ENCODE measurements around the gene SVEP1.

The SVEP1 gene

DNA sequence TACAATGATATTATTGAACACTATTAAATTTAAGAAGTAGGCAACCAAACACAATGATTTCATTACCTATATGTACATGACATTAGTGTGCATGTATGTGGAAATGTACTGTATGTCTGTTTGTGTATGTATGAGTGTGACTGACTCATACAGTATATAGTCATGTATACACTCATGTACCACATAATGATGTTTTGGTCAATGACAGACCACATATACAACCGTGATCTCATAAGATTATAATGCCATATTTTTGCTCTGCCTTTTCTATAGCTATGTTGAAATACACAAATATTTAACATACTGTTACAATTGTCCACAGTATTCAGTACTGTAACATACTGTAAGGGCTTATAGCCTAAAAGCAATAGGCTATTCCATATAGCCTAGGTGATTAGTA is 19.7 kb downstream of the SVEP1 start:
- ChIA-PET CTCF (no interaction called here), POLR2A (no interaction called here)
- DNase-seq (ENCODE audit: extremely low spot score): no peak
- TF ChIP-seq SUZ12 (IDR thresholded peaks at IDR 0.05): no peak
- no peak for TF ChIP-seq FOXM1 (IDR thresholded peaks at IDR 0.05; ENCODE audit: borderline replicate concordance)
- no peak for TF ChIP-seq LEF1 (IDR thresholded peaks at IDR 0.05; ENCODE audit: borderline replicate concordance)

DNA sequence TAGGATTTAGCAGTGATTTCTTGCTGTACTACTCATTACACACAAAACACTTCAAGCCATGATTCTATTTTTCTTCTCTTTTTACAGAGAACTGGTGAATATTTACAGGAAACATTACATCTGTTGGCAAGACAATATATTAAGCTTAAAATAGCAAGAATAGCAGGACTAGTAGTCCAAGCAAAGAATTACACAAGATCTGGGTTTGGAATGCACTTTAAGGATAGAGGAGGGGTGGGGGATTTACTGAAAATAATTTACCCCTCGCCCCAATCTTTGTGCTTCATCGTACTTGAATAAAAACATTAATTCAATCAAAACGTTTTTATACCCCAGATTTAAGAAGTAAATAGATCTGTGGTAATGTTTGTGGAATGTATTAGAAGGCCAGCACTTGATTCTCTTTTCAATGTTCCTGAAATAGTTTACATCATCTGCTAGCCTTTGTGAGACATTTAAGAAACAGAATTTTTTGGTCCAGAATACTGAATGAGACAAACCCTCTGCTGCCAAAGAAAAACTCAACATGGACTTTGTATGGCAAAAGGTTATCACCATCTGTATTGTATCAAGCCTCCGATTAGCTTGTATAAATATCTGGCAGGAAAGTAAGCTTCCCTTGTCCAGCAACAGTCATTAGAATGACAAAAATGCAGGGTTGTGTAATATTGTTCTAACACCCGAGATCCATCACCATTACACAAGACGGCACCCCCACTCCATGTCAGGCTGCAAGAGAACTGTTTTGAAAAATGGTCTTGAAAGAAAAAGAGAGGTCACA is 23.8 kb downstream of the SVEP1 start:
- no peak for DNase-seq (ENCODE audit: extremely low spot score)
- POLR2A ChIA-PET: no interaction called here
- CTCF ChIA-PET: no interaction called here
- TF ChIP-seq ELF4 (IDR thresholded peaks at IDR 0.05): no peak
- no peak for TF ChIP-seq SP1 (IDR thresholded peaks at IDR 0.05)
- no peak for TF ChIP-seq L3MBTL2 (conservative IDR thresholded peaks at IDR 0.05)
- no peak for TF ChIP-seq HDGF (IDR thresholded peaks at IDR 0.05; ENCODE audit: borderline replicate concordance)
- TF ChIP-seq ARNT (IDR thresholded peaks at IDR 0.05): no peak
- no peak for TF ChIP-seq BHLHE40 (IDR thresholded peaks at IDR 0.05; ENCODE audit: borderline replicate concordance)
- TF ChIP-seq FOXA1 (IDR thresholded peaks at IDR 0.05): no peak
- TF ChIP-seq, protein P1, sequence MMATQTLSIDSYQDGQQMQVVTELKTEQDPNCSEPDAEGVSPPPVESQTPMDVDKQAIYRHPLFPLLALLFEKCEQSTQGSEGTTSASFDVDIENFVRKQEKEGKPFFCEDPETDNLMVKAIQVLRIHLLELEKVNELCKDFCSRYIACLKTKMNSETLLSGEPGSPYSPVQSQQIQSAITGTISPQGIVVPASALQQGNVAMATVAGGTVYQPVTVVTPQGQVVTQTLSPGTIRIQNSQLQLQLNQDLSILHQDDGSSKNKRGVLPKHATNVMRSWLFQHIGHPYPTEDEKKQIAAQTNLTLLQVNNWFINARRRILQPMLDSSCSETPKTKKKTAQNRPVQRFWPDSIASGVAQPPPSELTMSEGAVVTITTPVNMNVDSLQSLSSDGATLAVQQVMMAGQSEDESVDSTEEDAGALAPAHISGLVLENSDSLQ (IDR thresholded peaks at IDR 0.05): no peak
- TF ChIP-seq ZNF384 (IDR thresholded peaks at IDR 0.05): no peak
- no peak for TF ChIP-seq CTBP1 (IDR thresholded peaks at IDR 0.05; ENCODE audit: borderline replicate concordance)
- TF ChIP-seq FOXM1 (IDR thresholded peaks at IDR 0.05; ENCODE audit: borderline replicate concordance): no peak
- TF ChIP-seq TARDBP (IDR thresholded peaks at IDR 0.05): no peak

DNA sequence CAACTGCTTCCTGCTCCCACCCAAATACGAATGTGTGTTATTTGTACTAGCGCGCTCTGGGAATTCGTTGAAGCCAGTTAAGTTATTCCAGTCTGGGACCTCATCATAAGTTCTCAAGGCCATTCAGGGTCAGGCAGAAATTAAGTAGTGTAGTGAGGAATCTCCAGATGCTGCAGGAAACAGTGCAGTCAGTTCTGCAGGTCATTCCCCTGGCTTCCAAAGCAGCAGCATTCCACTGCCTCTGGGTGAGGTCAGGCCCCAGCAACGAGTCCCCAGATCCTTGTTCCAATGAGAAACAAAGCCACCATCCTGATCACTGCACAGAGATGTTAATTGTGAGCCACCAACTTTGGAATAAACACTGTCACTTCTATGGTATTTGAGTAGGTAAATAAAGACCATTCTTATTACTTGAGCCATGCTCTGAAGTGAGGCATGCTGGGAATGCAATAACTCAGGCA is 33.1 kb downstream of the SVEP1 start:
- no peak for TF ChIP-seq FOXA1 (IDR thresholded peaks at IDR 0.05)
- no peak for TF ChIP-seq CTBP1 (IDR thresholded peaks at IDR 0.05; ENCODE audit: borderline replicate concordance)
- TF ChIP-seq ARNT (IDR thresholded peaks at IDR 0.05): no peak
- TF ChIP-seq FOXK2 (IDR thresholded peaks at IDR 0.05): no peak
- no peak for TF ChIP-seq LEF1 (IDR thresholded peaks at IDR 0.05; ENCODE audit: borderline replicate concordance)
- no peak for TF ChIP-seq ZNF384 (IDR thresholded peaks at IDR 0.05)
- no peak for TF ChIP-seq FOXM1 (IDR thresholded peaks at IDR 0.05; ENCODE audit: borderline replicate concordance)
- no peak for DNase-seq (ENCODE audit: extremely low spot score)
- POLR2A ChIA-PET: no interaction called here
- CTCF ChIA-PET: no interaction called here

DNA sequence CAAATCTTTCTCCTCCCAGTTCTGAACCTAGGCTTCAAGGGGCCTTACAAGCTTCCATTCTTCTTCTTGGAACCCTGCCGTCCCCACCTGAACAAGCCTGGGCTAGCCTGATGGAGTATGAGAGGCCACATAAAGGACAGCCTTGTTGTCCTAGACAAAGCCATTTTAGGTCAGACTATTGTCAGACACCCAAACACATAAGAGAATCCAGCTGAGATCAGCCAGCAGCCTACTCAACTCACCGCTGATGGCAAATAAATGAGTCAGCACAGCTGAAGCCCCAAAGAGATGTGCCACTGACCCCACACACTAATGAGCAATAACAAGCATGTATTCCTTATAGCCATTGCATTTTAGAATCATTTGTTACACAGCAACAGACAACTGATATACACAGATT is 33.8 kb downstream of the SVEP1 start:
- POLR2A ChIA-PET: no interaction called here
- DNase-seq (ENCODE audit: extremely low spot score): no peak
- no peak for TF ChIP-seq TARDBP (IDR thresholded peaks at IDR 0.05)
- no peak for TF ChIP-seq FOXK2 (IDR thresholded peaks at IDR 0.05)
- TF ChIP-seq FOXM1 (IDR thresholded peaks at IDR 0.05; ENCODE audit: borderline replicate concordance): no peak
- TF ChIP-seq LEF1 (IDR thresholded peaks at IDR 0.05; ENCODE audit: borderline replicate concordance): no peak
- no peak for TF ChIP-seq FOXA1 (IDR thresholded peaks at IDR 0.05)
- TF ChIP-seq SUZ12 (IDR thresholded peaks at IDR 0.05): no peak
- TF ChIP-seq ARNT (IDR thresholded peaks at IDR 0.05): no peak
- TF ChIP-seq L3MBTL2 (conservative IDR thresholded peaks at IDR 0.05): no peak
- TF ChIP-seq CTBP1 (IDR thresholded peaks at IDR 0.05; ENCODE audit: borderline replicate concordance): no peak
- no peak for TF ChIP-seq HDGF (IDR thresholded peaks at IDR 0.05; ENCODE audit: borderline replicate concordance)
- TF ChIP-seq, protein P1 (IDR thresholded peaks at IDR 0.05): no peak
- no peak for TF ChIP-seq ELF4 (IDR thresholded peaks at IDR 0.05)
- no peak for TF ChIP-seq SP1 (IDR thresholded peaks at IDR 0.05)
- no peak for TF ChIP-seq BHLHE40 (IDR thresholded peaks at IDR 0.05; ENCODE audit: borderline replicate concordance)
- TF ChIP-seq NFRKB (IDR thresholded peaks at IDR 0.05): no peak
- no peak for TF ChIP-seq ZNF384 (IDR thresholded peaks at IDR 0.05)
- CTCF ChIA-PET: no interaction called here

DNA sequence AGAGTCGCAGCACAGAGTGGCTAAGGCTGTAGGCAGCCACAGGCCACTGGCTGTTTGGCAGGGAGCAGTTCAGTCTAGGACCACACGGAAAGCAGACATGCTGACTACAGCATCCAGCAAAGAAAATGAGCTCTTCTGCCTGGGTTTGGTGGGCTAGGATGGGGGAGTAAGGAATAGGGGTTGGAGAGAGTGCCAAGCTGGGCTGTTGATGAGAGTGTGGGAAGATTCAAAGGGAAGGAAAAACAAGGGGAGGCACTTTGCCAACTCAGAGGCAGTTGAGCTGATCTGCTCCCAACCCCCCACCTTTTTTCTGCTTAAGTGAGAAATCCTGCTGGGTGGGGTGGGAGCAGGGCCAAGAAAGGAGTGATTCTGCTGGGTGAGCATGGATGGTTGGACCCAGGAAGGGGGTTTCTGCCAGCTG is 35.9 kb downstream of the SVEP1 start:
- DNase-seq (ENCODE audit: extremely low spot score): no peak
- POLR2A ChIA-PET: no interaction called here
- TF ChIP-seq NFRKB (IDR thresholded peaks at IDR 0.05) (no peak), BHLHE40 (IDR thresholded peaks at IDR 0.05; ENCODE audit: borderline replicate concordance) (no peak)
- CTCF ChIA-PET: no interaction called here

DNA sequence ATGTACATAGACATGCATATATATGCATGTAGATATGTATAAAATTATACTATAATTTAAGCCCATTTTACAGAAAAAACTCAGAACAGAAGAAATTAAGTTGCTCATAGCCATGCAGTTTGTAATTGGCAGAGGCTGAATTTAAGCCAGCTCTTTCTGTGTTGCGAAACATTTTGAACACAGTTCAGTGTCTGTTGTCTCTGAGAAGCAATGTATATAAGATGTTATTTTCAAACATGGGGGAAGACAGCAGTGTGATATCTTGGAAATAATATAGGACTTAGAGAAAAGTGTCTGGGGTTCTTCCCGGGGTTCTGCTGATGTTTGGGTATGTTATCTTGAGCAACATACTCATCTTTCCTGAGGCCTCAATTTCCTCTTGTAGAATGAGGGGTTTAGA is 37.6 kb downstream of the SVEP1 start:
- ChIA-PET POLR2A (no interaction called here), CTCF (no interaction called here)
- TF ChIP-seq FOXM1 (IDR thresholded peaks at IDR 0.05; ENCODE audit: borderline replicate concordance) (no peak), BHLHE40 (IDR thresholded peaks at IDR 0.05; ENCODE audit: borderline replicate concordance) (no peak), HDGF (IDR thresholded peaks at IDR 0.05; ENCODE audit: borderline replicate concordance) (no peak), CTBP1 (IDR thresholded peaks at IDR 0.05; ENCODE audit: borderline replicate concordance) (no peak), ARNT (IDR thresholded peaks at IDR 0.05) (no peak), FOXA1 (IDR thresholded peaks at IDR 0.05) (no peak), FOXK2 (IDR thresholded peaks at IDR 0.05) (no peak), SP1 (IDR thresholded peaks at IDR 0.05) (no peak), ELF4 (IDR thresholded peaks at IDR 0.05) (no peak), ZNF384 (IDR thresholded peaks at IDR 0.05) (no peak), TARDBP (IDR thresholded peaks at IDR 0.05) (no peak), LEF1 (IDR thresholded peaks at IDR 0.05; ENCODE audit: borderline replicate concordance) (no peak), SUZ12 (IDR thresholded peaks at IDR 0.05) (no peak)
- TF ChIP-seq, protein P1 (IDR thresholded peaks at IDR 0.05): no peak
- DNase-seq (ENCODE audit: extremely low spot score): no peak

All from HEK293T (cell line).